Activated CD4-positive, CD25-positive, alpha-beta regulatory T cell treated with anti-CD3 and anti-CD28 coated beads, Interleukin-2, amount 50 U/mL, for 72 hours (primary cell): ENCODE data around the gene ARHGAP26.
"Not testable (repeated sequence)": the region's sequence is repeated elsewhere in the genome, so short reads cannot be mapped to it uniquely, and the experiment has no call there.

ENCODE experiments used
- DNase-seq: peaks from one replicate; pipeline ENCODE4 v3.0.0; 2021

The ARHGAP26 gene

GRCh38 chr5:143101725-143102386 is 331.7 kb downstream of the ARHGAP26 start:
- DNase-seq = no peak

DNA sequence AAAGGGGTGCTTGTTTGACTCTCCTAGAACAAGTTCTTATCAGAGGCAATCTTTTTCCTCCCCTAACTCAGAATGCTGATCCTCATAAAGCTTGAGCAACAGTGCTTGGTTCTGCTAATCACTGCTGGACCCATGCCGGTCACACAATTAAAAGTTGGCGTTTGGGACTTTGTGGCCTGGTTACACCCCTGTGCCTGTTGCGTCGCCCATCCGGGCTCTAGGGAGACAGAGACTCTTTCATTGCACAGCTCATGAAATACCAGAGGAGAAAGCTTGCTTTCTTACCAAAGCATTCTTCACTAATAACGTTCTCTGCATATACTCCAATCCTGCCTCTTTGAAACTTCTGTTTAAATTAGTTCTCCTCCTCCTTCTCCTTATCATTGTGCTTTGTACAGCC is 332.2 kb downstream of the ARHGAP26 start:
- DNase-seq = no peak

DNA sequence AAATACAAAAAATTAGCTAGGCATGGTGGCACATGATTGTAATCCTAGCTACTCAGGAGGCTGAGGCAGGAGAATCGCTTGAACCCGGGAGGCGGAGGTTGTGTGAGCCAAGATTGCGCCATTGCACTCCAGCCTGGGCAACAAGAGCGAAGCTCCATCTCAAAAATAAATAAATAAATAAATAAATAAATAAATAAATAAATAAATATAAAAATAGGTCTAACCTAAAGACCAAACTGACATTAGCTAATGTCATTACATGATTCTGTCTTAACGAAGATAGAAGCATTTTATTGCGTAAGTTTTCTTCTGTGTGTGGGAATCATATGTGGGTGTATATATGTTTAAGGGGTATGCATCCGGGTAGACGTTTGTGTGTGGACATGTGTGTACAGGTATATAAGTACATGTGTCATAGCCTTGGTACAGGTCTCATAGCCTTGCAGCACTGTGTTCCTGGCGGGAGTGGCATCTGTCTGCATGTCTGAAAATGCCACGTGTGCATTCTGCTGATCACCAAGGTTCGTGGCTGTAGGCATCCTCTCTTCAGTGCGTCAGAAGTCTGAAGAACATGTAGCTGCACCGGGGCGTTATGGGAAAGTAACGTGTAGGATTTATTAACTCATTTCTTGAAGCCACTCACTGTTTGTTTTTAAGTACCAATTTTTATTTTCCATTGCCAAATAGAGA is 335.2 kb downstream of the ARHGAP26 start:
- DNase-seq = no peak

GRCh38 chr5:143106174-143106573 is 336.0 kb downstream of the ARHGAP26 start:
- no peak for DNase-seq

DNA sequence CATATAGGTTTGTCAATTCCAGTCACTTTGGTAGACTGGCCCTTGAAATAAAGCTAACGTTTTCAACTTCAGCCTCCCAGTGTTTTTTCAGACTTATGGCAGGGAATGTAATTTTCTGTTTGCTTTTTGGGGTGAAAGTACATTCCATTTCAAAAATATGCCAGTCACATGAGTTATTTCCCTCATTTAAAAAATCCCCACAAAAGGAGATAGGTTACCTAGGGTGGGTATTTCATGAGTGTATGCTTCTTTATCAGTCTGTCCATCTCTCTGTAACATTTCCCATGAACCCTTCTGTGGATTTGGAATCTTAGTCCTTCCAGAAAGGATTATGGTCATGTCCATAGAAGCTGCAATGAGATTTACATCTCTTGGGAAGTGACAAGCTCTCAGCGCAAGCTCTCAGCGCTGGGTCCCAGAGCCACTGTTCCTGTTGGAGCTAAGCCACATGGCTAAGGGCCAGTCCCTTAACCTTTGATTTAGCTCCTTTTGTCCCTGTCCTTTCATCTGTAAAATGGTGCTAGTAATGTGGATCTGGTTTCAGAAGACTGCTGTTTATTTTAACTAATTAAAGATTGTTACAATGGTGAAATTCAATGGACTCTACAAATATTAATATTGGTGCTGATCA is 338.4 kb downstream of the ARHGAP26 start:
- DNase-seq = no peak

- DNase-seq = no peak
Measured at GRCh38 chr5:143110591-143110990, 340.4 kb downstream of the ARHGAP26 start.

GRCh38 chr5:143111799-143112198 is 341.6 kb downstream of the ARHGAP26 start:
- no peak for DNase-seq

- no peak for DNase-seq
Measured at GRCh38 chr5:143113461-143113860, 343.3 kb downstream of the ARHGAP26 start.

DNA sequence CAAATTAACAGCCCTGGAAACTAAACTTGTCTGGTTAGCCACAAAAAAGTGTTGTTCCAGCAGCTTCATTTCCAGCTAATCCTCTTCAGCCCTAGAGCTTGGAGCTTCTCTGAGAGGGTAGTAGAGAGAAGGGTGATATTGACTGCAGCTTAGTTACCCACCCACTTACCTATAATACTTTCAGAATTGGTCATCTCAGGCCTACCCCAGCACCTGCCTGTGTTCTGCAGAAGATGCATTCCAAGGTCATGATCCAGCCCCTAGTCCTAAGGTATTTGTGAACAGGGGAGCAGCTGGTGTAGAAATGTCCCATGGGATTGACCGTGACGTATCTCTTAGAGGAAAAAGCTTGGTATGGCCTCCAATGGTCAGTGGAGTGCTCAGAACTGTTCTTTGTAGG is 344.3 kb downstream of the ARHGAP26 start:
- no peak for DNase-seq

DNA sequence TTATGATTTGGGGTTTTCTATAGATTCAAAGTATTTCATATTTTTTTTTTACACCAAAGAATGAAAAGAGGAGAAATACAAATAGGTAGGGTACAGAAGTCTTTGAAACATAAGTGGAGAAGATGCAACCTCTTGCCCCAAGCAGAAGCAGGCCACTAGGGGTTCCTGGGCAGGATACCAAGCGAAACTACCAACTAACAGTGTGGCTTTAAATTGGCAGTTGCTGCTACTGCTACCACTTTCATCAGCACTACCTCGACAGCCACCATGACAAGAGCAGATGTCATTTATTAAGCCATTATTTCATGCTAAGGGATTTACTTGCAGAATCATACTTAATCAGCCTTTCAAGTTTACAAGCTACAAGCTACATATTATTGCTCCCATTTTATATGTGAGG is 345.2 kb downstream of the ARHGAP26 start:
- DNase-seq = no peak

- no peak for DNase-seq
Measured at GRCh38 chr5:143116814-143117213, 346.6 kb downstream of the ARHGAP26 start.

- DNase-seq = no peak
Measured at GRCh38 chr5:143117821-143118220, 347.6 kb downstream of the ARHGAP26 start.

GRCh38 chr5:143118222-143118621 is 348.0 kb downstream of the ARHGAP26 start:
- no peak for DNase-seq

DNA sequence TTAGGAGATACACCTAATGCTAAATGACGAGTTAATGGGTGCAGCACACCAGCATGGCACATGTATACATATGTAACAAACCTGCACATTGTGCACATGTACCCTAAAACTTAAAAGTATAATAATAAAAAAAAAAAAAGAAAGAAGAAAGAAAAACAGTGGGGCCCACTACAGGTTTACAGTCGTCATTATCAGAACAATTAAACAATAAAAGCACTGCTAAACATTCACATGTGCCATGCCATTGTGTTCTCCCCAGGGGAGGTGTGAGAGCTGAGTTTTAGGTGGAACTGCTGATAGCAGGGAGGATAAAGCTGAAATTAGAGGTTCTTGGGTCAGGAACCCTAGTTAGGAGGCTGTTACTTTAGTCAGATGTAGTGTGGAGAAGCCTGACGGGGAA is 348.6 kb downstream of the ARHGAP26 start:
- DNase-seq = not testable (repeated sequence)

GRCh38 chr5:143119291-143119769 is 349.2 kb downstream of the ARHGAP26 start:
- no peak for DNase-seq

GRCh38 chr5:143119881-143120341 is 349.7 kb downstream of the ARHGAP26 start:
- DNase-seq = no peak

DNA sequence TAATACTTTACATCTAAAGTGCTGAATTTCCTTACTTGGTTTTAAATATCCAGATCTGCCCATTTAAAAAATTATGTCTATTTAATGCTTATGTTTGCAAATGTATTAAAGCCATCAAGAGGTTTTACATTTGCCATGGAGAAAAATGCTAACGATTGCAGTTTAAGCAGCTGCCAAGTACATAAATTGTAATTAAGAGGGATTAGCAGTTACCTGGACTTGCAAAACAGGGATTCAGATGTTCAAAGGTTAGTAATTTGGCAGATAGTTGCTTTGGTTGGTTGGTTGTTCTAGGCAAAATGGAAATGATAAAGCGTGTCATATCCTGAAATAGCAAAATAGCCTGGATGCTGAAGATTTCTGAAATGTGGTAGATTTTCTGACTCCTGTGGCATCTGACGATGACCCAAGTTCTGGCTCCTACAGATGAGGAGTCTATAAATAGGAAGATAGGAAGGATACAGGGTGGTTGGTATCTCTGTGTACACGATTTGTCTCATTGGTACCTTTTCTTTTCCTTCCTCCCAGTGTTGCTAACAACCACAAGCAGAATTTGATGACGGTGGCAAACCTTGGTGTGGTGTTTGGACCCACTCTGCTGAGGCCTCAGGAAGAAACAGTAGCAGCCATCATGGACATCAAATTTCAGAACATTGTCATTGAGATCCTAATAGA is 350.4 kb downstream of the ARHGAP26 start:
- no peak for DNase-seq

DNA sequence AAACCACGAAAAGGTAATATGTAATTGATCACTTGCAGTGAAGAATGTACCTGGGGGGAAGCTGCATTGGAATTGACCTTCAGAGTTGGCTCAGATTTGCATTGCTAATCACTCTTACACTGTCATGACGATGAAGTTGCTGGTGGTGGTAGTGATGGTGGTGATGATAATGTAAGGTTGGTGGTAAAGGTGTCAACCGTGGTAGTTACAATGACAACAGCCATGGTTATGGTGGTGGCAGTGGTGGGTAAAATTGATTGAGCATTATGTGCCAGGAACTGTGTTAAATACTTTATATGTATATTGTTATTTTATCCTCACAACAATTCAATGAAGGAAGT is 350.9 kb downstream of the ARHGAP26 start:
- no peak for DNase-seq

- DNase-seq = no peak
Measured at GRCh38 chr5:143124593-143124992, 354.4 kb downstream of the ARHGAP26 start.

- DNase-seq = no peak
Measured at GRCh38 chr5:143126174-143127019, 356.2 kb downstream of the ARHGAP26 start.

- DNase-seq = no peak
Measured at GRCh38 chr5:143128412-143129071, 358.4 kb downstream of the ARHGAP26 start.

- no peak for DNase-seq
Measured at GRCh38 chr5:143129203-143129602, 359.0 kb downstream of the ARHGAP26 start.
